Pancreas (tissue), 10 donors: ENCODE results near the gene RASSF6. TPM values are rescaled to one million over a fixed set of nuclear protein-coding genes. Genes with fewer than 3 reads are reported as not detected.
"Not testable (repeated sequence)": the region's sequence is repeated elsewhere in the genome, so short reads cannot be mapped to it uniquely, and the experiment has no call there.

Experiments
- ATAC-seq, 4 donors: fragments of 200-7000 bp; cut with Tn5 transposase; one replicate each; pipeline versions ENCODE4 v1.8.0 to v1.9.1; 2020; ENCODE audit warnings: mild to moderate bottlenecking in 4 of 4, moderate library complexity in 4 of 4
- DNase-seq, 6 donors: peaks; one replicate each; pipeline ENCODE4 v3.0.0-alpha.2; 2020
- FAIRE-seq: peaks from 2 replicates; lab custom pipeline; 2012; peaks lifted over from hg19 to GRCh38; lab: Jason Lieb, UNC
- H3K27ac ChIP-seq, 4 donors: fragments of 200-600 bp; sonication (generic); 1 replicate in 3 of 4; 2 replicates in 1 of 4; pipeline versions ENCODE4 v1.5.0 to v1.8.0; 2020
- H3K27me3 ChIP-seq, 4 donors: fragments of 200-600 bp; one replicate each; pipeline ENCODE4 v1.8.0; 2021
- H3K36me3 ChIP-seq, 3 donors: fragments of 200-600 bp; sonication (generic) in 1 of 3; one replicate each; pipeline versions ENCODE4 v1.5.0 to v1.8.0; 2020 to 2021
- H3K4me1 ChIP-seq, 3 donors: fragments of 200-600 bp; one replicate each; pipeline ENCODE4 v1.8.0; 2021
- H3K4me3 ChIP-seq, 4 donors: fragments of 200-600 bp; sonication (generic) in 2 of 4; one replicate each; pipeline versions ENCODE4 v1.5.0 to v1.8.0; 2020 to 2021
- H3K9me3 ChIP-seq, 4 donors: fragments of 200-600 bp; one replicate each; pipeline ENCODE4 v1.8.0; 2021
- WGBS, 2 donors: extraction: QIAGEN DNeasy Blood & Tissue Kit; methylation state at CpG; one replicate each; pipeline ENCODE4 v1.1.7; 2013; 5-methylcytosine and 5-hydroxymethylcytosine counted together
- intact Hi-C, 3 donors: fragments of 100-400 bp; cut with DNase I; formaldehyde crosslinking; loops; one replicate each; pipeline versions ENCODE4 v1.11.1 to v1.14.2; 2022
- polyA plus RNA-seq, 2 donors: library from polyadenylated mRNA; stranded (reverse); fragments of 200-250 nt; gene quantifications; one replicate each; pipeline ENCODE4 v1.2.3, GENCODE V29; 2013
- total RNA-seq, 6 donors: library from RNA; stranded (reverse); fragmentation: NEBNext Ultra II Directional in 4 of 6; extraction: Animal tissue kit (Norgen Biotek cat#: 25700) in 4 of 6; gene quantifications; one replicate each; pipeline versions ENCODE4 v1.2.1 to v1.2.4, GENCODE V29; 2021 to 2023
- TF ChIP-seq, protein P1 (sequence below), 4 donors: fragments of 200-600 bp; sonication (generic) in 3 of 4; IDR thresholded peaks; one replicate each; pipeline versions ENCODE4 v1.5.0 to v1.8.0; 2021; ENCODE audit warnings: antibody characterized with exemption in 4 of 4
- donor health status: healthy with polysubstance abuse.
- donor health status: DM: no; HTN: no; CAD: no; lungs with moderate emphysema.
- donor health status: DM: no; HTN: no; CAD: no.
- donor health status: control.
- donor health status: control.
- donor health status: Bipolar disorder and iron deficiency.
- donor health status: DM: yes; HTN: yes; CAD: no.
- donor health status: DM: no; HTN: no; CAD: no.
- donor health status: DM: no; HTN: no; CAD: no.
- donor health status: DM: yes; HTN: yes; CAD: no.

Gene RASSF6
- total and polyA plus RNA-seq, 8 donors: 2.8 to 10.2 (median 5.7) TPM

DNA sequence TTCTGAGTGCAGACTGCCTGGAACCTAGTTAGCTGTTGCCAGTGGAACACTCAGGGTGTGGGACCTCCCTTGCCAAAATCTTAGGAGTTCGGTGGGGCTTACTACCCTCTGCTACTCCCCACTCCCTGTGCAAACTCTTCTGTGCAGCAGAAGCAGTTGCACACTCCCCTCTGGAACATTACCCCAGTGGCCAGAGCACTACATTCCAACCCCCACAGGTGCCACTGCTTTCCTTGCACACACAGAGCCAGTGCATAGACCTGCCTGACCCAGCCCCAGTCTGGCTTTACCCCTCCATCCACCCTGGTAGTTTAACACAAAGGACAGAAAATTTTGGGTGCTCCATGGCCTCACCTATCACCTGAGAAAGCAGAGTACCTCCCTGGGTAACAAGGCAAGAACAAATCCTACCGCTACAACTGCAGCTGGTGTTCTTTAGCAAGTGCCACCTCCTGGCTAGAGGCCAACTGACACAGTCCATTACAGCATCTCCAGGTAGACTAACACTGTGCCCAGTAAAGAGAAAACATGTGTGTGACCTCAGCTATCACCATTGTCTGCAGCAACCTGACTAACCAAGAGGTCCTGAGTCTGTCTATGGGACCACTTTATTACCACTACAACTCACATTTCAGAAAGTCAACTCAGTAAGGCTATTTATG, 11.5 kb upstream of the RASSF6 start:
- Histone ChIP-seq H3K27me3 (no peaks in the 10 kb centered on the region), H3K4me1 (no peaks in the 10 kb centered on the region), H3K27ac (no peak overlapping the region), H3K4me3 (no peak overlapping the region), H3K36me3 (no peaks in the 10 kb centered on the region), H3K9me3 (no peaks in the 10 kb centered on the region)
- WGBS, 2 donors: 71 to 72% methylated on average over 2 of the region's 2 CpGs
- TF ChIP-seq, protein P1, sequence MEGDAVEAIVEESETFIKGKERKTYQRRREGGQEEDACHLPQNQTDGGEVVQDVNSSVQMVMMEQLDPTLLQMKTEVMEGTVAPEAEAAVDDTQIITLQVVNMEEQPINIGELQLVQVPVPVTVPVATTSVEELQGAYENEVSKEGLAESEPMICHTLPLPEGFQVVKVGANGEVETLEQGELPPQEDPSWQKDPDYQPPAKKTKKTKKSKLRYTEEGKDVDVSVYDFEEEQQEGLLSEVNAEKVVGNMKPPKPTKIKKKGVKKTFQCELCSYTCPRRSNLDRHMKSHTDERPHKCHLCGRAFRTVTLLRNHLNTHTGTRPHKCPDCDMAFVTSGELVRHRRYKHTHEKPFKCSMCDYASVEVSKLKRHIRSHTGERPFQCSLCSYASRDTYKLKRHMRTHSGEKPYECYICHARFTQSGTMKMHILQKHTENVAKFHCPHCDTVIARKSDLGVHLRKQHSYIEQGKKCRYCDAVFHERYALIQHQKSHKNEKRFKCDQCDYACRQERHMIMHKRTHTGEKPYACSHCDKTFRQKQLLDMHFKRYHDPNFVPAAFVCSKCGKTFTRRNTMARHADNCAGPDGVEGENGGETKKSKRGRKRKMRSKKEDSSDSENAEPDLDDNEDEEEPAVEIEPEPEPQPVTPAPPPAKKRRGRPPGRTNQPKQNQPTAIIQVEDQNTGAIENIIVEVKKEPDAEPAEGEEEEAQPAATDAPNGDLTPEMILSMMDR (IDR thresholded peaks at IDR 0.05): no peak
- FAIRE-seq (no peak), DNase-seq (peak in 1 of 6 donors; percentile 19), ATAC-seq (peak in 1 of 4 donors; percentile 20)
- intact Hi-C loops: no loop called here

DNA sequence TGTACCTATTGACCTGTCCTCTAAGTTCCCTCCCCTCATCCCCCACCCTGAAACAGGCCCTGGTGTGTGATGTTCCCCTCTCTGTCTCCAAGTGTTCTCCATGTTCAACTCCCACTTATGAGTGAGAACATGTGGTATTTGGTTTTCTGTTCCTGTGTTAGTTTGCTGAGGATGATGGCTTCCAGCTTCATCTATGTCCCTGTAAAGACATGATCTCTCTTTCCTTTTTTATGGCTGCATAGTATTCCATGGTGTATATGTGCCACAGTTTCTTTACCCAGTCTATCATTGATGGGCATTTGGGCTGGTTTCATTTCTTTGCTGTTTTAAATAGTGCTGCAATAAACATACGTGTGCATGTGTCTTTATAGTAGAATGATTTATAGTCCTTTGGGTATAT, 8.6 kb upstream of the RASSF6 start:
- H3K9me3 ChIP-seq, H3K27ac ChIP-seq, H3K4me3 ChIP-seq, H3K36me3 ChIP-seq, H3K4me1 ChIP-seq, DNase-seq, FAIRE-seq, ATAC-seq, H3K27me3 ChIP-seq, intact Hi-C loops: not testable (repeated sequence)
- WGBS, 2 donors: 81 to 83% methylated on average over 1 of the region's 1 CpG

DNA sequence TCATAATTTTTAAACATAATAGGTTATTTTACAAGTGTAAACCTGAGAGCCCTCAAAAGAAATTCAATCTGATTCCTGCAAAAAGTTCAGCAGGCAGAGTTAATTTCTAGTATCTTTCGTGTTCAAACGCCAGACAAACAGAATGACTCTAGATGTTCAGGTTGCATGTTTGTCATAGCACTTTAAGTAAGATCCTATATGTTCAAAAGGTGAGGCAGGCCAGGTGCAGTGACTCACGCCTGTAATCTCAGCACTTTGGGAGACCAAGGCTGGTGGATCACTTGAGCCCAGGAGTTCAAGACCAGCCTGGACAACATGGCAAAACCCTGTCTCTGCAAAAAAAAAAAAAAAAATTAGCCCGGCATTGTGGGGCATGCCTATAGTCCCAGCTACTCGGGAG, 1.1 kb upstream of the RASSF6 start:
- no peak for DNase-seq

DNA sequence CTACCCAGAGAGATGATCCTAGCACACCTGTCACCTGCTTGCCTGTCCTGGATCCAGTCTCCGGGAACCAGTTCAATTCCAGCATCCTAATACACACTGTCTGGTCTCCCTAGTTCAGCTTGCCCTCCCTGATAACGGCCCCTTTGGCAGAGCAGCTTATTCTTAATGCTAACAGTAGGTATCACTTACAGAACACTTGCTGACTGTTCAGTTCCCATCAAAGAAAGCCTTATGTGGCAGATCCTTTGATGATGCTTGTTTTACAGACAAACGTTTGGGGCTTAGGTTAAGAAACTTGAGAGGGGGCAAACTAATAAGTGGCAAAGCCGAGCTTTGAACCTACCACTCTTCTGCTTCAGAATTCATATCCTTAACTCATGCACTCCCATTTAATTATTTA, 890 bp downstream of the RASSF6 start:
- FAIRE-seq (no peak), ATAC-seq (peak in 2 of 4 donors; percentile 10 to 12), DNase-seq (no peak)
- 17 to 18% methylated on average over 4 of the region's 4 CpGs for WGBS, 2 donors
- H3K27ac ChIP-seq: peak overlapping the region in 1 of 4 donors; percentile 78
- TF ChIP-seq, protein P1 (IDR thresholded peaks at IDR 0.05): no peak
- peaks cover 0 to 17% (median 0%) of the 10 kb centered on the region in 3 donors for H3K4me1 ChIP-seq
- H3K9me3 ChIP-seq: no peaks in the 10 kb centered on the region
- H3K36me3 ChIP-seq: no peaks in the 10 kb centered on the region
- H3K4me3 ChIP-seq: peak overlapping the region; percentile 6 to 49 (median 34)
- intact Hi-C loops: no loop called here
- H3K27me3 ChIP-seq: no peaks in the 10 kb centered on the region

More for the DNA sequence above, 1.1 kb upstream of the RASSF6 start:
- Histone ChIP-seq H3K27me3 (no peaks in the 10 kb centered on the region), H3K9me3 (no peaks in the 10 kb centered on the region), H3K27ac (no peak overlapping the region), H3K36me3 (no peaks in the 10 kb centered on the region), H3K4me3 (no peak overlapping the region), H3K4me1 (peaks cover 0 to 17% (median 0%) of the 10 kb centered on the region in 3 donors)
- FAIRE-seq (no peak), ATAC-seq (no peak)
- intact Hi-C loops: no loop called here
- 55 to 68% methylated on average over 5 of the region's 5 CpGs for WGBS, 2 donors
- TF ChIP-seq, protein P1 (IDR thresholded peaks at IDR 0.05): no peak

DNA sequence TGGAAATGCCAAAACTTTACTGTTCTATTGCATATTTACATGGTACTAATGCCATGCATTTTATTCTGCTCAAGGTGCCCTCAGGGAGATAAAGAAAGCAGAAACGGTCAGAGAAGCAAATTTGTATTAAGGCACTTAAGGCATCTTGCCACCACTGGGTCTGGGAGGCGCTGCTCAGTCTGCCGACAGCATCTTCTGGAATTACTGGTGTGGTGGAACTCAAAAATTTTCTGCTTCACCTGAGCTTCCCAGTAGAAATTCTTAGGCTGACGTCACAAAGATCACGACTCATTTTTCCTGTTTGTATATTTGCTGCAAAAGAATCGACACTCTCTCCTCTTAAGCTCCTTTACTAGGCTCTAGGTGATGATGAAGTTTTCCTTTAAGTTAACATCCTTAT, 3.0 kb downstream of the RASSF6 start:
- WGBS, 2 donors: 59 to 67% methylated on average over 6 of the region's 6 CpGs
- ATAC-seq (no peak), FAIRE-seq (no peak), DNase-seq (no peak)
- no peaks in the 10 kb centered on the region for H3K27me3 ChIP-seq
- H3K27ac ChIP-seq: no peak overlapping the region
- peaks cover 0 to 17% (median 0%) of the 10 kb centered on the region in 3 donors for H3K4me1 ChIP-seq
- intact Hi-C loops: no loop called here
- H3K4me3 ChIP-seq: no peak overlapping the region
- no peaks in the 10 kb centered on the region for H3K36me3 ChIP-seq
- no peaks in the 10 kb centered on the region for H3K9me3 ChIP-seq
- TF ChIP-seq, protein P1 (IDR thresholded peaks at IDR 0.05): no peak
